GM12891 (cell line): ENCODE data around the gene MS4A2.

ENCODE experiments used
- POLR2A ChIP-seq: IDR thresholded peaks from 2 replicates; pipeline ENCODE4 v1.6.1; 2011; ENCODE audit warnings: low read depth, low read length, control low read depth
- POLR2AphosphoS5 ChIP-seq: IDR thresholded peaks from 2 replicates; pipeline ENCODE4 v1.6.1; 2011; ENCODE audit warnings: low read depth, low read length, control low read depth
- POU2F2 ChIP-seq: IDR thresholded peaks from 2 replicates; pipeline ENCODE4 v1.6.1; 2011; ENCODE audit warnings: low read depth, mild to moderate bottlenecking, control low read depth, low read length, moderate library complexity
- SPI1 ChIP-seq: IDR thresholded peaks from 2 replicates; pipeline ENCODE4 v1.6.1; 2011; ENCODE audit warnings: low read depth, low read length, control low read depth
- TAF1 ChIP-seq: IDR thresholded peaks from 2 replicates; pipeline ENCODE4 v1.6.1; 2011; ENCODE audit warnings: low read depth, low read length, control low read depth

GRCh38 chr11:60124802-60125432, 36.5 kb downstream of the MS4A2 start:
- no peak for TF ChIP-seq POLR2A
- TF ChIP-seq POLR2AphosphoS5: no peak
- TF ChIP-seq TAF1: no peak
- no peak for TF ChIP-seq SPI1
- TF ChIP-seq POU2F2: no peak
